NCI-H69 (cell line): Measurements from ENCODE around the gene NBPF3.

ENCODE experiments used
- DNase-seq: peaks from one replicate; lab custom pipeline; 2025; lab: John Stamatoyannopoulos, UW

NBPF3 gene

GRCh38 chr1:21494196-21494595 lies 54.3 kb downstream of the NBPF3 start:
- no peak for DNase-seq

- DNase-seq: no peak
These were observed 55.4 kb downstream of the NBPF3 start for GRCh38 chr1:21495225-21495820.

GRCh38 chr1:21496063-21496462 lies 56.1 kb downstream of the NBPF3 start:
- no peak for DNase-seq

- DNase-seq: no peak
These were observed 56.9 kb downstream of the NBPF3 start for GRCh38 chr1:21496886-21497285.

GRCh38 chr1:21497466-21498061 lies 57.6 kb downstream of the NBPF3 start:
- DNase-seq: peak; percentile 8

GRCh38 chr1:21499283-21499950 lies 59.5 kb downstream of the NBPF3 start:
- DNase-seq: no peak

GRCh38 chr1:21503706-21504377 lies 63.9 kb downstream of the NBPF3 start:
- DNase-seq: no peak

GRCh38 chr1:21506804-21507203 lies 66.9 kb downstream of the NBPF3 start:
- no peak for DNase-seq

- no peak for DNase-seq
These were observed 67.8 kb downstream of the NBPF3 start for GRCh38 chr1:21507511-21508270.

GRCh38 chr1:21508580-21509350 lies 68.8 kb downstream of the NBPF3 start:
- peak; percentile 76 for DNase-seq

- DNase-seq: no peak
These were observed 69.6 kb downstream of the NBPF3 start, which contains the start of gene ALPL for GRCh38 chr1:21509351-21510112. Gene ALPL, plus strand, starts transcription at chr1:21509423. Its CDS starts 44,659 bp downstream, at chr1:21554082.

GRCh38 chr1:21510113-21510493 lies 70.2 kb downstream of the NBPF3 start:
- DNase-seq: peak; percentile 5

- peak; percentile 13 for DNase-seq
These were observed 71.1 kb downstream of the NBPF3 start for GRCh38 chr1:21510885-21511578.

GRCh38 chr1:21511579-21512522 lies 71.9 kb downstream of the NBPF3 start:
- no peak for DNase-seq

GRCh38 chr1:21514245-21514644 lies 74.3 kb downstream of the NBPF3 start:
- peak; percentile 8 for DNase-seq

GRCh38 chr1:21517161-21517589 lies 77.2 kb downstream of the NBPF3 start:
- DNase-seq: no peak

- no peak for DNase-seq
These were observed 77.9 kb downstream of the NBPF3 start for GRCh38 chr1:21517660-21518480.
